IPS DF 4.7 (cell line): ENCODE data around the gene TMTC4.

Source experiments
- DNase-seq: peaks from one replicate; pipeline ENCODE4 v3.0.0-alpha.2; 2013; ENCODE audit warnings: low spot score; ENCODE audit errors: extremely low read depth

TMTC4 gene

GRCh38 chr13:100668408-100668807 lies 6.2 kb downstream of the TMTC4 start:
- no peak for DNase-seq

- DNase-seq = no peak
These were observed 6.7 kb downstream of the TMTC4 start for GRCh38 chr13:100667894-100668293.

- DNase-seq = no peak
These were observed 8.5 kb downstream of the TMTC4 start for GRCh38 chr13:100666124-100666523.

- DNase-seq = no peak
These were observed 9.2 kb downstream of the TMTC4 start for GRCh38 chr13:100665403-100665802.

GRCh38 chr13:100664171-100664900 lies 10.3 kb downstream of the TMTC4 start:
- DNase-seq = no peak

GRCh38 chr13:100662468-100663211 lies 12.0 kb downstream of the TMTC4 start:
- no peak for DNase-seq

DNA sequence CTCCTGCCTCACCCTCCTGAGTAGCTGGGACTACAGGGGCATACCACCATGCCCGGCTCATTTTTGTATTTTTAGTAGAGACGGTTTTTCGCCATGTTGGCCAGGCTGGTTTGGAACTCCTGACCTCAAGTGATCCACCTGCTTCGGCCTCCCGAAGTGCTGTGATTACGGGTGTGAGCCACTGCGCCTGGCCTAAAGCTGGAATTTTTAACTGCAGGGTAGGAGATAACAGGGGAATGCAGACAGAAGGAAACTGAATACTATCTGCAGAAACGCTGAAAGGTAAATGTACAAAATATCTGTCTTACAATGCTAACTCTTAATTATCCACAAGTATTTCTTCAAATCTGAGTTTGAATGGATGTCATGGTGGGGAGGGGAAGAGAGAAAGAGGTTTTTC lies 13.8 kb downstream of the TMTC4 start:
- DNase-seq = no peak

DNA sequence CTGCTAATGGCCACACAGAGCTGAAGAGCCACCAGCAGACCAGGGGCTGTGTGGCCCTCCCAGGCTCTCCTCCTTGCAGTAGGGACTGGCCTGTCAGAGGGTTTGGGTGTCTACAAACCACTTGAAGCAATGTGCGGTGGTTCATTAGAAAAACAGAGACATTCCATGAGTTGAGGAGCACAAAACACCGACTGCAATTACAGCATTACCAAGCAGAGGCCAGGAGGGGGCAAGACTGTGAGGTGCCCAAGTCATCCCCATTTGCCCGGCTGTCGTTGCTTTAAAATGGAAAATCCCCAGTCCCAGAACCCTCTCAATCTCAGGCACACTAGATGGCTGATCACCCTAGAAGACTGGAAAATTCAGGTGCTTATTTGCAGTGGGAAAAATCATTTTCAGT lies 15.0 kb downstream of the TMTC4 start:
- DNase-seq = no peak

DNA sequence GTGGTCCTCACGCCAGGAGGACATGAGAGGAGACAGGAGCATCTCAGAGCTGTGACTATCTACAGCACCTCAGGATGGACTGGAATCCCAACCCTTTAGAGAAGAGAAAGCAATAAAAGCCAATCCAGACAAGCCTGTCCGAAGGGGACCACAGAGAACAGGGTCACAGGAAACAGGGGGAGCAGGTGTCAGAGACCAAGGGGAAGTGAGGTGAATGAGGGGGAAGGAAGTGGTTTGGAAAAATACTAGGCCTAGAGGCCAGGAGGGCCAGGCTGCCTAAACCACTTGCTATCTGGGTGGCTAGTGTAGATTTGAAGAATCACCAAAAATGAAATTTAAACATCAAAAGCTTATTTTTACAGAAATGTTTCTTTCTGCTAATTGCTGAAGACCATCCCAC lies 16.2 kb downstream of the TMTC4 start:
- DNase-seq = no peak

- DNase-seq = no peak
These were observed 16.7 kb downstream of the TMTC4 start for GRCh38 chr13:100657881-100658315.

- DNase-seq = no peak
These were observed 22.1 kb downstream of the TMTC4 start for GRCh38 chr13:100652510-100652909.

DNA sequence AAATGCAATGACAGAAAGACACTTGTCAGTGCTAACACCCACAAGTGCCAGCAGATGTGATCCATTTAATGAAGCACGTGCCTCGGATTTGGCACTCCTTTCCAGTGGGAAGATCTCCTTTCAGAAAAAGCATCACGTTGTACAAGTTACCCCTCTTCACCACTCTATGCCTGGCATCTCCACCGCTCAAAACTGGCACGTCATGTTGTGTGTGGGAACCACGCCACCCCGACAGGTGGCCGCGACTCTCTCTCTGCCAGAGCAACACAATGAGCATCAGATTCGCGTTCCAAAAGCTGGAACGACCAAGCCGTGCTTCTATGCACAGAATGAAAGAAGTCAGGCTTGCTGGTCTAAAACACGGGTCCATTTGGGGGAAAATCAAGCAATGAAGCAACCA lies 24.3 kb downstream of the TMTC4 start:
- DNase-seq = no peak

- no peak for DNase-seq
These were observed 26.2 kb downstream of the TMTC4 start for GRCh38 chr13:100648354-100648753.

DNA sequence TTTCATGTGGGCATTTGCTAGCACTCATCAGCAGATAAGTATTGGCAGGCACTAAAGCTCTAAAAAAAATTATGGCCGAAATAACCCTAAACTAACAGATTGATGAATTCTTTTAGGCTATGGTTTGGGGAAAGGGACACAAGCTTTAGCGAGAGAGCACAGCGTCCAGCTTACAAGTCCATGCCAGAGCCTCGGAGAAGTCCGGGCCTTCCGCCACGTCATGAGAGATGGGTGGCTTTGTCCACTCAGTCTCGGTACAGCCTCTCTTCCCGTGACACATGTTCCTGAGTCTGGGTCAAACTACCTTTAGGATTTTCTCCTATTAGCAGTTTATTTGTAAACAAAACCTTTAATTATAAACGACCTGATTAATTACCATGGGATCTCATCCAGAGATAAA lies 27.7 kb downstream of the TMTC4 start:
- DNase-seq = no peak

DNA sequence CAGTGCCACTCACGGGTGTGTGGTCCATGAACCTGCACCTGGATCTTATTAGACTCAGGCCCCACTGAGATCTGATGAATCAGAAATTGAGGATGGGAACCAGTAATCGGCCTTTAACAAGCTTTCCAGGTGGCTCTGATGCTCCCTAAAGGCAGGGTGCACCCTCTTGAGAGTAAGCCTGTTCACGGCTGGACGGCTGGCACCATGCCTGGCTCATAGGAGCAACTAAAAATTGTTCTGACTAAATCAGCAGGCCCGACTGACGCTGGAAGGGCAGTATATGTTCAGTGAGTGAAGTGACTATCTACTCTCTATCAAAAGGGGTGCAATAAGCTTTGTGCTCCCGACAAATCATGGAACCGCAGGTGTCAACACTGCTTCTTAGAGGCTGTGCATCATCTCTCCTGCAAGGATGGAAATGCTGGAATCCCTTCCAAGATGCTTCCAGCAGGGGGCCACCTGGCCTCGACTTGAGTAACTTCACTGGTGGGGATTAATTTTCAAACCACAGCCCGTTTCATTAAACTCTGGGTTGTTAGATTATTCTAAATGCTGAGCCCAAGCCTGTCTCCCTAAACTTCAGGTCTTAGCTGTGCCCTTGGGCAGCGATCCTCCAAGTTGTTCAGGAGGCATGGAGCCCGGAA lies 28.4 kb downstream of the TMTC4 start:
- DNase-seq = no peak

DNA sequence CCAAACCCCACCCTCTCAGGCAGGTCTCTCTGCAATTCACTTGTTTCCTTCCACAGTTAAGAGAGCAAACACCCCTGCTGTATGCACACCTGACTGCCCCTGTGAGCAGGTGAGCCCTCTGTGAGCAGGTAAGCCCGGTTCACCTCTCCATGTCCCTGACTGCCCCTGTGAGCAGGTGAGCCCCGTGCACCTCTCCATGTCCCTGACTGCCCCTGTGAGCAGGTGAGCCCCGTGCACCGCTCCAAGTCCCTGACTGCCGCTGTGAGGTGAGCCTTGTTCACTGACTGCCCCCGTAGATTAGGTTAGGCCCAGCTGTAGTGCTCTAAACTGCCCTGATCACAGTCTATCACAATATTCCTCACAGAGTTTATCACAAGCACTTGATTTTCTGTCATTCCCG lies 29.2 kb downstream of the TMTC4 start:
- no peak for DNase-seq

- DNase-seq = no peak
These were observed 30.2 kb downstream of the TMTC4 start for GRCh38 chr13:100644371-100644770.

GRCh38 chr13:100637796-100638195 lies 36.8 kb downstream of the TMTC4 start:
- DNase-seq = no peak

GRCh38 chr13:100637380-100637779 lies 37.2 kb downstream of the TMTC4 start:
- DNase-seq = no peak

DNA sequence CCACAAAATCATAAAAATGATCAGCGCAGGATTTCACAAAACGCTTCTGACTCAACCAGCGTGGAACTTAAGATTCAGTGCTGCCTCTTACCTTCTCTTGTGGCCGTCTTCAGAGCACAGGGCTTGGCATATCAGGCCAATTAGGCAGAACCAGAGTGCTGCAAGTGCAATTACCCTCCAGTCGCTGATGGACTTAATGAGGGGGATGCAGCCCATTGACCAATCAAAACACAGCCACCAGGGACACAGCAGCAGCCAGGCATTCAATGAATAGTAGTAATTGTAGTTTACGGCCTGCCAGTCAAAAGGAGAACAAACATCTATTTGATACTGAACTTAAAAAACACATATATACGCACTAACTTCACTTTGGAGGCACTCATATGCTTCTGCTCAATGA lies 38.2 kb downstream of the TMTC4 start:
- DNase-seq = no peak

- DNase-seq = no peak
These were observed 38.6 kb downstream of the TMTC4 start for GRCh38 chr13:100636004-100636403.

- no peak for DNase-seq
These were observed 39.9 kb downstream of the TMTC4 start for GRCh38 chr13:100634696-100635095.
